HCT116 (cell line): ENCODE measurements around the gene STK11. TPM values are rescaled to one million over a fixed set of nuclear protein-coding genes. Genes with fewer than 3 reads are reported as not detected.

Experiments
- ATAC-seq: fragments of 200-7000 bp; cut with Tn5 transposase; 2 replicates; pipeline ENCODE4 v1.9.1; 2020; ENCODE audit warnings: mild to moderate bottlenecking, moderate library complexity
- BruUV-seq: library from RNA; stranded (reverse); fragments of 400-500 nt; replicated peaks from 2 replicates; lab custom pipeline; 2021; lab: Mats Ljungman, UMichigan
- CTCF ChIA-PET: fragments of 300-600 bp; sonication (Branson Sonifier 250); formaldehyde crosslinking; loops from one replicate; lab custom pipeline; 2021; ENCODE audit warnings: antibody characterized with exemption; lab: Charles Lee
- POLR2A ChIA-PET: fragments of 300-600, 350-600 bp; sonication (Branson Sonifier 250); formaldehyde crosslinking; loops from one replicate; lab custom pipeline; 2021; ENCODE audit warnings: antibody characterized with exemption; lab: Charles Lee
- RAD21 ChIA-PET, 2 experiments: fragments of 300-600 bp; sonication (Branson Sonifier 250); formaldehyde crosslinking; loops; one replicate each; lab custom pipeline; 2023; ENCODE audit warnings: low total read pairs in 2 of 2; ENCODE audit not compliant: uncharacterized antibody in 2 of 2, unreplicated experiment in 2 of 2, low non-redundant PET in 1 of 2; lab: Charles Lee
- DNase-seq: peaks from one replicate; pipeline ENCODE4 v3.0.0-alpha.2; 2010; ENCODE audit warnings: low read depth, low spot score
- H2AFZ ChIP-seq: fragments of 200-600 bp; shearing (Covaris generic), sonication (generic); 2 replicates; pipeline ENCODE4 v1.6.1; 2017; ENCODE audit warnings: low read depth, mixed run types, mixed read lengths, antibody characterized with exemption, low read length; ENCODE audit not compliant: poor library complexity, severe bottlenecking
- H3K27ac ChIP-seq: 2 replicates; pipeline ENCODE4 v1.5.1; 2012; ENCODE audit warnings: low read depth, low read length
- H3K27me3 ChIP-seq: fragments of 200-600 bp; sonication (generic); 2 replicates; pipeline ENCODE4 v1.6.1; 2016; ENCODE audit warnings: mixed run types, low read length, mixed read lengths; ENCODE audit not compliant: insufficient read depth
- H3K36me3 ChIP-seq, 2 experiments: fragments of 200-500 bp in 1 of 2; fragments of 200-600 bp in 1 of 2; sonication (Bioruptor generic) in 1 of 2; sonication (generic) in 1 of 2; 2 replicates each; pipeline versions ENCODE4 v1.5.1 to v1.6.1; 2014 to 2016; ENCODE audit warnings: low read length in 2 of 2, inconsistent platforms in 1 of 2, mixed read lengths in 1 of 2, mixed run types in 1 of 2; ENCODE audit not compliant: insufficient read depth in 2 of 2, control insufficient read depth in 1 of 2
- H3K4me1 ChIP-seq, 2 experiments: fragments of 200-600 bp in 1 of 2; sonication (generic) in 1 of 2; 2 replicates each; pipeline versions ENCODE4 v1.5.1 to v1.6.1; 2012 to 2017; ENCODE audit warnings: low read length in 2 of 2, inconsistent platforms in 1 of 2, mild to moderate bottlenecking in 1 of 2, mixed read lengths in 1 of 2, mixed run types in 1 of 2, moderate library complexity in 1 of 2; ENCODE audit not compliant: insufficient read depth in 2 of 2, control insufficient read depth in 1 of 2
- H3K4me2 ChIP-seq: fragments of 200-600 bp; sonication (generic); 2 replicates; pipeline ENCODE4 v1.6.1; 2017; ENCODE audit warnings: mixed run types, low read length, mixed read lengths
- H3K4me3 ChIP-seq, 2 experiments: fragments of 200-600 bp in 1 of 2; sonication (generic) in 1 of 2; replicated peaks in 1 of 2; 2 replicates each; pipeline ENCODE4 v1.5.1; 2011 to 2016; ENCODE audit warnings: low read length in 2 of 2, control low read depth in 1 of 2, low read depth in 1 of 2, mild to moderate bottlenecking in 1 of 2, mixed read lengths in 1 of 2, mixed run types in 1 of 2
- H3K79me2 ChIP-seq: fragments of 200-600 bp; sonication (generic); 2 replicates; pipeline ENCODE4 v1.6.1; 2017; ENCODE audit warnings: mild to moderate bottlenecking, mixed run types, low read length, moderate library complexity, mixed read lengths; ENCODE audit not compliant: insufficient read depth
- H3K9ac ChIP-seq: fragments of 200-600 bp; sonication (generic); 2 replicates; pipeline ENCODE4 v1.6.1; 2016; ENCODE audit warnings: low read length, mixed read lengths
- H3K9me2 ChIP-seq: fragments of 200-600 bp; sonication (generic), shearing (Covaris generic); 2 replicates; pipeline ENCODE4 v1.6.1; 2017; ENCODE audit warnings: mixed run types, mild to moderate bottlenecking, moderate library complexity; ENCODE audit not compliant: insufficient read depth
- H3K9me3 ChIP-seq, 2 experiments: fragments of 200-500 bp in 1 of 2; fragments of 200-600 bp in 1 of 2; sonication (Bioruptor generic) in 1 of 2; sonication (generic) in 1 of 2; 2 replicates each; pipeline ENCODE4 v1.6.1; 2014 to 2017; ENCODE audit warnings: low read length in 2 of 2, mixed read lengths in 2 of 2, inconsistent platforms in 1 of 2, low read depth in 1 of 2, mild to moderate bottlenecking in 1 of 2, mixed run types in 1 of 2, moderate library complexity in 1 of 2; ENCODE audit not compliant: control insufficient read depth in 1 of 2, insufficient read depth in 1 of 2
- H4K20me1 ChIP-seq: fragments of 200-600 bp; sonication (generic), shearing (Covaris generic); 2 replicates; pipeline ENCODE4 v1.6.1; 2017; ENCODE audit warnings: mixed run types, mild to moderate bottlenecking, moderate library complexity; ENCODE audit not compliant: insufficient read depth
- CEBPB ChIP-seq: IDR thresholded peaks from 2 replicates; pipeline ENCODE4 v1.6.1; 2012; ENCODE audit warnings: low read depth
- CTCF ChIP-seq, 3 experiments: fragments of 200-600 bp in 1 of 3; sonication (generic) in 1 of 3; IDR thresholded peaks in 2 of 3; conservative IDR thresholded peaks in 1 of 3; 2 replicates each; pipeline ENCODE4 v1.5.1; 2012 to 2017; ENCODE audit warnings: low read depth in 2 of 3, low read length in 2 of 3, antibody characterized with exemption in 1 of 3, borderline replicate concordance in 1 of 3, control low read depth in 1 of 3, mild to moderate bottlenecking in 1 of 3, mixed read lengths in 1 of 3, mixed run types in 1 of 3, moderate library complexity in 1 of 3; ENCODE audit not compliant: insufficient read depth in 1 of 3
- EGR1 ChIP-seq: IDR thresholded peaks from 2 replicates; pipeline ENCODE4 v1.6.1; 2012; ENCODE audit warnings: low read depth
- EZH2 ChIP-seq: fragments of 200-600 bp; sonication (generic); IDR thresholded peaks from 2 replicates; pipeline ENCODE4 v1.6.1; 2017; ENCODE audit warnings: antibody characterized with exemption, mixed run types
- EZH2phosphoT487 ChIP-seq: fragments of 200-600 bp; IDR thresholded peaks from 2 replicates; pipeline ENCODE4 v1.6.1; 2018; ENCODE audit warnings: antibody characterized with exemption, borderline replicate concordance
- FOSL1 ChIP-seq: IDR thresholded peaks from 2 replicates; pipeline ENCODE4 v1.6.1; 2012; ENCODE audit warnings: low read depth
- MAX ChIP-seq: IDR thresholded peaks from 2 replicates; pipeline ENCODE4 v1.6.1; 2012
- RAD21 ChIP-seq: IDR thresholded peaks from 2 replicates; pipeline ENCODE4 v1.6.1; 2012; ENCODE audit warnings: low read depth, mild to moderate bottlenecking
- REST ChIP-seq: IDR thresholded peaks from 2 replicates; pipeline ENCODE4 v1.6.1; 2012; ENCODE audit warnings: low read depth
- SIN3A ChIP-seq: IDR thresholded peaks from 2 replicates; pipeline ENCODE4 v1.6.1; 2012; ENCODE audit warnings: low read depth
- SP1 ChIP-seq: IDR thresholded peaks from 2 replicates; pipeline ENCODE4 v1.6.1; 2012; ENCODE audit warnings: low read depth
- SRF ChIP-seq: IDR thresholded peaks from 2 replicates; pipeline ENCODE4 v1.6.1; 2012; ENCODE audit warnings: low read depth
- YY1 ChIP-seq: IDR thresholded peaks from 2 replicates; pipeline ENCODE4 v1.6.1; 2011; ENCODE audit warnings: low read length, low read depth, moderate library complexity, mild to moderate bottlenecking; ENCODE audit not compliant: insufficient replicate concordance; ENCODE audit errors: extremely low read depth
- ZFX ChIP-seq: fragments of 450-650 bp; IDR thresholded peaks from 2 replicates; pipeline ENCODE4 v1.6.1; 2017
- ZNF274 ChIP-seq: fragments of 200-500 bp; sonication (Bioruptor generic); IDR thresholded peaks from 2 replicates; pipeline ENCODE4 v1.6.1; 2014; ENCODE audit warnings: mild to moderate bottlenecking, low read depth, low read length, inconsistent platforms
- intact Hi-C: fragments of 100-400 bp; cut with micrococcal nuclease; formaldehyde crosslinking; loops from 2 replicates; pipeline ENCODE4 v1.10.0; 2022
- total RNA-seq: library from RNA; stranded (reverse); gene quantifications from one replicate; pipeline ENCODE4 v1.2.1, GENCODE V29; 2021; ENCODE audit not compliant: unreplicated experiment

STK11 gene
- total RNA-seq, 1 experiment from 2014 or later, result 86.9 TPM

- no TSS peak for BruUV-seq
- no peak overlapping the region for H2AFZ ChIP-seq
- ChIA-PET CTCF (interaction anchor here (1.4 to 2.3 kb wide), 2 partner anchors 10 to 13 kb away, joined by 13 to 16 read pairs; no protein-coding TSS in a partner anchor), RAD21 (interaction anchor here (1.0 to 1.5 kb wide), 5 partner anchors 8 to 16 kb away, joined by 3 to 12 read pairs (median 6); partner anchors contain the start of gene CIRBP (in 1 of the 2)), POLR2A (interaction anchor here (1.2 to 3.5 kb wide), 5 partner anchors 8 to 20 kb away, joined by 5 to 40 read pairs (median 8); partner anchors contain the start of gene CIRBP)
- no peaks in the 10 kb centered on the region for H3K27me3 ChIP-seq
- peak overlapping the region; percentile 99 for H3K4me2 ChIP-seq
- peak overlapping the region; percentile 99 for H3K27ac ChIP-seq
- H3K9me3 ChIP-seq, result no peaks in the 10 kb centered on the region
- peaks cover 81% of the 10 kb centered on the region for H3K79me2 ChIP-seq
- peak overlapping the region; percentile 68 to 74; a peak in 3 of 4 replicates for H3K4me3 ChIP-seq
- no peak for TF ChIP-seq REST
- TF ChIP-seq EZH2, result no peak
- TF ChIP-seq ZFX, result no peak
- no peak for TF ChIP-seq CEBPB
- TF ChIP-seq EZH2phosphoT487, result no peak
- TF ChIP-seq YY1, result no peak
- TF ChIP-seq EGR1, result no peak
- no peak for TF ChIP-seq RAD21
- no peak for TF ChIP-seq FOSL1
- TF ChIP-seq SIN3A, result no peak
- TF ChIP-seq ZNF274, result no peak
- no peak for TF ChIP-seq SRF
- TF ChIP-seq CTCF (IDR thresholded peaks at IDR 0.05 in 2 of 3, conservative IDR thresholded peaks at IDR 0.05 in 1 of 3; ENCODE audit: borderline replicate concordance in 1 of 3, insufficient read depth in 1 of 3, low read depth in 2 of 3, low read length in 2 of 3), result no peak
- no peak for TF ChIP-seq MAX
- no peak for TF ChIP-seq SP1
- H3K4me1 ChIP-seq, result peaks cover 25 to 75% of the 10 kb centered on the region in 2 experiments
- peaks cover 30 to 54% of the 10 kb centered on the region in 2 experiments for H3K36me3 ChIP-seq
- no peak for DNase-seq
- no peaks in the 10 kb centered on the region for H3K9me2 ChIP-seq
- intact Hi-C loops, result no loop called here
- peaks cover 3% of the 10 kb centered on the region; the same call in 1 of the 2 replicates for H4K20me1 ChIP-seq
- ATAC-seq, result peak; percentile 0; the same call in 1 of the 2 replicates
- peak overlapping the region; percentile 91 for H3K9ac ChIP-seq
Measured at GRCh38 chr19:1253514-1254080, 48.0 kb downstream of the STK11 start.
